Fibroblast of skin of right biceps (primary cell): Measurements from ENCODE around the gene PDIA6.
"Not testable (repeated sequence)": the region's sequence is repeated elsewhere in the genome, so short reads cannot be mapped to it uniquely, and the experiment has no call there.

ENCODE experiments used
- DNase-seq: peaks from one replicate; pipeline ENCODE4 v3.0.0-alpha.2; 2013

Gene PDIA6

GRCh38 chr2:10806543-10806942 lies 6.0 kb downstream of the PDIA6 start:
- no peak for DNase-seq

- not testable (repeated sequence) for DNase-seq
Measured at GRCh38 chr2:10805990-10806389, 6.6 kb downstream of the PDIA6 start.

GRCh38 chr2:10802657-10803056 lies 9.9 kb downstream of the PDIA6 start:
- no peak for DNase-seq

- no peak for DNase-seq
Measured at GRCh38 chr2:10800163-10800562, 12.4 kb downstream of the PDIA6 start.

- DNase-seq, result no peak
Measured at GRCh38 chr2:10798783-10799182, 13.8 kb downstream of the PDIA6 start.

- no peak for DNase-seq
Measured at GRCh38 chr2:10796703-10797102, 15.9 kb downstream of the PDIA6 start.

GRCh38 chr2:10795508-10796046 lies 17.0 kb downstream of the PDIA6 start:
- DNase-seq, result no peak

GRCh38 chr2:10794876-10795275 lies 17.7 kb downstream of the PDIA6 start:
- DNase-seq, result no peak

- DNase-seq, result no peak
Measured at GRCh38 chr2:10793816-10794215, 18.8 kb downstream of the PDIA6 start.

- no peak for DNase-seq
Measured at GRCh38 chr2:10792660-10793400, 19.8 kb downstream of the PDIA6 start.

GRCh38 chr2:10792001-10792634 lies 20.5 kb downstream of the PDIA6 start:
- no peak for DNase-seq

GRCh38 chr2:10790228-10790973 lies 22.2 kb downstream of the PDIA6 start:
- no peak for DNase-seq

- no peak for DNase-seq
Measured at GRCh38 chr2:10788855-10789254, 23.7 kb downstream of the PDIA6 start.

GRCh38 chr2:10787176-10787968 lies 25.2 kb downstream of the PDIA6 start:
- no peak for DNase-seq

- no peak for DNase-seq
Measured at GRCh38 chr2:10786240-10786982, 26.2 kb downstream of the PDIA6 start.

GRCh38 chr2:10785260-10785659 lies 27.3 kb downstream of the PDIA6 start:
- DNase-seq, result no peak

GRCh38 chr2:10784719-10785118 lies 27.9 kb downstream of the PDIA6 start:
- no peak for DNase-seq

- no peak for DNase-seq
Measured at GRCh38 chr2:10783421-10783820, 29.2 kb downstream of the PDIA6 start.

GRCh38 chr2:10781746-10782145 lies 30.8 kb downstream of the PDIA6 start:
- no peak for DNase-seq

GRCh38 chr2:10780821-10781220 lies 31.8 kb downstream of the PDIA6 start:
- not testable (repeated sequence) for DNase-seq

- no peak for DNase-seq
Measured at GRCh38 chr2:10780491-10780820, 32.1 kb downstream of the PDIA6 start.
